Fibroblast of lung (primary cell): Measurements from ENCODE around the gene DLGAP1. TPM values are rescaled to one million over a fixed set of nuclear protein-coding genes. Genes with fewer than 3 reads are reported as not detected.
A peak's percentile ranks its signal among the peaks of the same experiment; 100 is the strongest.

Experiments used
- DNase-seq, 2 donors: peaks; one replicate each; pipeline versions ENCODE4 v3.0.0 to v3.0.0-alpha.2; 2010; ENCODE audit warnings: low read depth in 2 of 2
- H2AFZ ChIP-seq: 2 replicates; pipeline ENCODE4 v1.5.1; 2012; ENCODE audit warnings: low read length, control low read depth, inconsistent platforms
- H3K27ac ChIP-seq: 2 replicates; pipeline ENCODE4 v1.5.1; 2011; ENCODE audit warnings: low read length, control low read depth; ENCODE audit not compliant: insufficient read depth
- H3K27me3 ChIP-seq: 2 replicates; pipeline ENCODE4 v1.5.1; 2011; ENCODE audit warnings: mild to moderate bottlenecking, low read length; ENCODE audit not compliant: control insufficient read depth, insufficient read depth
- H3K36me3 ChIP-seq: 2 replicates; pipeline ENCODE4 v1.5.1; 2011; ENCODE audit warnings: low read length; ENCODE audit not compliant: control insufficient read depth, insufficient read depth
- H3K4me1 ChIP-seq: 2 replicates; pipeline ENCODE4 v1.5.1; 2011; ENCODE audit warnings: low read length; ENCODE audit not compliant: control insufficient read depth, insufficient read depth; ENCODE audit errors: extremely low read depth
- H3K4me2 ChIP-seq: 2 replicates; pipeline ENCODE4 v1.5.1; 2011; ENCODE audit warnings: low read length, control low read depth; ENCODE audit not compliant: insufficient read depth; ENCODE audit errors: extremely low read depth
- H3K4me3 ChIP-seq, 4 experiments: fragments of 200-600 bp in 1 of 4; sonication (generic) in 1 of 4; replicated peaks in 1 of 4; 2 replicates each; pipeline ENCODE4 v1.5.1; 2011 to 2016; ENCODE audit warnings: low read length in 4 of 4, low read depth in 3 of 4, mild to moderate bottlenecking in 3 of 4, control low read depth in 2 of 4, inconsistent platforms in 1 of 4, mixed read lengths in 1 of 4; ENCODE audit not compliant: insufficient read depth in 1 of 4; ENCODE audit errors: control extremely low read depth in 1 of 4
- H3K79me2 ChIP-seq: 2 replicates; pipeline ENCODE4 v1.5.1; 2012; ENCODE audit warnings: mild to moderate bottlenecking, low read length, inconsistent platforms; ENCODE audit not compliant: control insufficient read depth, insufficient read depth
- H3K9ac ChIP-seq: 2 replicates; pipeline ENCODE4 v1.5.1; 2011; ENCODE audit warnings: mild to moderate bottlenecking, low read length, control low read depth; ENCODE audit not compliant: insufficient read depth
- H3K9me3 ChIP-seq: 2 replicates; pipeline ENCODE4 v1.5.1; 2012; ENCODE audit warnings: low read depth, low read length; ENCODE audit not compliant: control insufficient read depth, insufficient read depth
- H4K20me1 ChIP-seq: 2 replicates; pipeline ENCODE4 v1.5.1; 2011; ENCODE audit warnings: low read length; ENCODE audit not compliant: control insufficient read depth, insufficient read depth; ENCODE audit errors: extremely low read depth
- CTCF ChIP-seq, 2 donors: IDR thresholded peaks in 1 of 2; conservative IDR thresholded peaks in 1 of 2; 1 replicate in 1 of 2; 2 replicates in 1 of 2; pipeline ENCODE4 v1.5.1; 2011 to 2012; ENCODE audit warnings: low read length in 2 of 2, control low read depth in 1 of 2, inconsistent platforms in 1 of 2, low read depth in 1 of 2, mild to moderate bottlenecking in 1 of 2
- EZH2 ChIP-seq: IDR thresholded peaks from 2 replicates; pipeline ENCODE4 v1.5.1; 2012; ENCODE audit warnings: low read length, control low read depth, mild to moderate bottlenecking; ENCODE audit errors: missing control alignments
- polyA plus RNA-seq, 2 donors: library from polyadenylated mRNA; depleted of rRNA in 1 of 2; stranded (reverse) in 1 of 2; unstranded in 1 of 2; fragments of >200 nt; gene quantifications; 2 replicates each; pipeline ENCODE4 v1.2.1, GENCODE V29; 2011 to 2012; ENCODE audit warnings: missing spikeins in 1 of 2
- total RNA-seq: library from RNA; depleted of rRNA; stranded (reverse); fragments of >200 nt; gene quantifications from 2 replicates; pipeline ENCODE4 v1.2.1, GENCODE V29; 2014

DLGAP1 gene
- total and polyA plus RNA-seq, 2 donors (not counting 1 experiment from before 2014, with no cell fraction given) = 0.16 to 0.17 TPM

DNA sequence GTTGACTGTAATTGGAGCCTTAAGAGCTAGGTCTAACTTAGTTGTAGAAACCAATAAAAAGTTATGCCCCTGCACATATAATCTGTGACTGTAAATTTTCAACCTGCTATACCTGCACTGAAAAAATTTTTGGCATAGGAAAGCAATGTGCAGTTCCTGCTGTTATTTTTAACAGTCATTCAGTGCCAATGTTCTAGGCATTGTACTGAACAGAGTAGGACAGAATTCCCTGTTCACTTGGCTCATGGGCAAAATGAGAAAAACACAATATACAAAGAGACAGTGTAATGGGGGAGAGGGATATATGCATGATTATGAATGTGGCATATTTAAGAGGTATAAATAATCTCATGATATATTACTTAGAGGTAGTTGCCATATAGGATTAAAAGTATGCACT lies 547.2 kb downstream of the DLGAP1 start:
- Histone ChIP-seq H3K4me3 (no peak overlapping the region), H3K4me2 (no peak overlapping the region), H3K9ac (no peak overlapping the region), H3K79me2 (no peaks in the 10 kb centered on the region), H2AFZ (no peak overlapping the region), H3K9me3 (no peaks in the 10 kb centered on the region), H3K27me3 (no peaks in the 10 kb centered on the region), H4K20me1 (no peaks in the 10 kb centered on the region), H3K4me1 (no peaks in the 10 kb centered on the region), H3K27ac (no peak overlapping the region), H3K36me3 (no peaks in the 10 kb centered on the region)
- TF ChIP-seq EZH2 (no peak), CTCF (conservative IDR thresholded peaks at IDR 0.05 in 1 of 2, IDR thresholded peaks at IDR 0.05 in 1 of 2; ENCODE audit: low read depth in 1 of 2, low read length in 2 of 2) (no peak)
- DNase-seq = no peak

- Histone ChIP-seq H3K9me3 (no peaks in the 10 kb centered on the region), H3K27me3 (no peaks in the 10 kb centered on the region), H3K9ac (no peak overlapping the region), H3K27ac (no peak overlapping the region), H3K36me3 (no peaks in the 10 kb centered on the region), H2AFZ (no peak overlapping the region), H3K79me2 (no peaks in the 10 kb centered on the region), H3K4me2 (no peak overlapping the region), H4K20me1 (no peaks in the 10 kb centered on the region), H3K4me1 (no peaks in the 10 kb centered on the region), H3K4me3 (no peak overlapping the region)
- DNase-seq = peak; percentile 20 to 36
- no peak for TF ChIP-seq EZH2
- no peak for TF ChIP-seq CTCF (conservative IDR thresholded peaks at IDR 0.05 in 1 of 2, IDR thresholded peaks at IDR 0.05 in 1 of 2; ENCODE audit: low read depth in 1 of 2, low read length in 2 of 2)
These were observed 548.9 kb downstream of the DLGAP1 start for GRCh38 chr18:3906116-3906750.

DNA sequence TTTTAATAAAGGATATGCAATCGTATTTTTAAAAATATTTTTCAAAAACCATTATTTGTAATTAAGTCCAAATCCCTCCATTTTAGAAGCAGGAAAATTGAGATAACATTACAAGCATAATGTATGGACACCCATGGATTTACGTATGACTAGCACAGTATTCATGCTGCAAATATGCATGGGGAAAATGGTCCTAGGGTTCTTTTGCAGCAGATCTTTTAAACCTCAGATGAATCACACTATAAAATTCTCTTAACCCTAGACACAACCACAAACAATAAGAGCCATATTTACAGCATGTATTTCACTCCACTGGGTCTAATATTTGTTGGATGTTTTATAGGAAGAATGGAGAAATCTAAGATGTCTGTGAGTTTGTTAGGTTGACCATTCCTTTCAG lies 551.8 kb downstream of the DLGAP1 start:
- DNase-seq = peak; percentile 89 to 96
- Histone ChIP-seq H3K9ac (no peak overlapping the region), H3K4me3 (no peak overlapping the region), H3K27ac (peak overlapping the region; percentile 33), H2AFZ (no peak overlapping the region), H3K9me3 (no peaks in the 10 kb centered on the region), H3K27me3 (no peaks in the 10 kb centered on the region), H3K4me2 (no peak overlapping the region), H3K4me1 (no peaks in the 10 kb centered on the region), H3K79me2 (no peaks in the 10 kb centered on the region), H3K36me3 (no peaks in the 10 kb centered on the region), H4K20me1 (no peaks in the 10 kb centered on the region)
- TF ChIP-seq EZH2 (no peak), CTCF (conservative IDR thresholded peaks at IDR 0.05 in 1 of 2, IDR thresholded peaks at IDR 0.05 in 1 of 2; ENCODE audit: low read depth in 1 of 2, low read length in 2 of 2) (no peak)
